SK-N-SH (cell line): ENCODE data around the gene MAP3K5. TPM values are rescaled to one million over a fixed set of nuclear protein-coding genes. Genes with fewer than 3 reads are reported as not detected.

Experiments used
- CTCF ChIA-PET: fragments of 300-600, 350-600 bp; formaldehyde crosslinking; extraction: SDS; loops from one replicate; lab custom pipeline; 2021; lab: Yijun Ruan, JAX
- POLR2A ChIA-PET: fragments of 350-600 bp; sonication (Branson Sonifier 250); formaldehyde crosslinking; extraction: SDS; loops from one replicate; lab custom pipeline; 2020; ENCODE audit warnings: antibody characterized with exemption, inconsistent platforms; lab: Yijun Ruan, JAX
- DNase-seq: peaks from one replicate; pipeline ENCODE4 v3.0.0; 2012
- H2AFZ ChIP-seq: fragments of 200-600 bp; sonication (generic); 2 replicates; pipeline ENCODE4 v1.8.1; 2016; ENCODE audit warnings: antibody characterized with exemption, mild to moderate bottlenecking, low read depth
- H3F3A ChIP-seq: fragments of 200-600 bp; sonication (generic); replicated peaks from 2 replicates; pipeline ENCODE3; 2016; ENCODE audit warnings: antibody characterized with exemption, mild to moderate bottlenecking; ENCODE audit not compliant: insufficient read depth
- H3K27ac ChIP-seq, 2 experiments: fragments of 200-500 bp in 1 of 2; fragments of 200-600 bp in 1 of 2; sonication (Bioruptor generic) in 1 of 2; sonication (generic), shearing (Covaris generic) in 1 of 2; 2 replicates each; pipeline versions ENCODE4 v1.5.1 to v1.6.1; 2014 to 2016; ENCODE audit warnings: low read depth in 2 of 2, inconsistent platforms in 1 of 2, low read length in 1 of 2, mild to moderate bottlenecking in 1 of 2, mixed read lengths in 1 of 2
- H3K27me3 ChIP-seq: fragments of 200-600 bp; sonication (generic), shearing (Covaris generic); 2 replicates; pipeline ENCODE4 v1.6.1; 2016; ENCODE audit warnings: mixed run types; ENCODE audit not compliant: insufficient read depth
- H3K36me3 ChIP-seq, 2 experiments: fragments of 200-500 bp in 1 of 2; fragments of 200-600 bp in 1 of 2; sonication (Bioruptor generic) in 1 of 2; sonication (generic) in 1 of 2; replicated peaks in 1 of 2; 2 replicates each; pipeline versions ENCODE3 to v1.5.1; 2014 to 2016; ENCODE audit warnings: low read length in 1 of 2, mild to moderate bottlenecking in 1 of 2; ENCODE audit not compliant: insufficient read depth in 2 of 2, control insufficient read depth in 1 of 2
- H3K4me1 ChIP-seq, 2 experiments: fragments of 200-500 bp in 1 of 2; fragments of 200-600 bp in 1 of 2; sonication (Bioruptor generic) in 1 of 2; sonication (generic), shearing (Covaris generic) in 1 of 2; 2 replicates each; pipeline versions ENCODE4 v1.5.1 to v1.6.1; 2014 to 2016; ENCODE audit warnings: low read depth in 1 of 2, low read length in 1 of 2, mixed run types in 1 of 2; ENCODE audit not compliant: insufficient read depth in 2 of 2, control insufficient read depth in 1 of 2
- H3K4me2 ChIP-seq: fragments of 200-600 bp; sonication (generic), shearing (Covaris generic); 2 replicates; pipeline ENCODE4 v1.6.1; 2017; ENCODE audit warnings: mixed run types
- H3K4me3 ChIP-seq, 2 experiments: fragments of 200-500 bp in 1 of 2; fragments of 200-600 bp in 1 of 2; sonication (Bioruptor generic) in 1 of 2; sonication (generic), shearing (Covaris generic) in 1 of 2; 2 replicates each; pipeline versions ENCODE4 v1.5.1 to v1.8.1; 2014 to 2016; ENCODE audit warnings: low read depth in 2 of 2, inconsistent platforms in 1 of 2, low read length in 1 of 2, mild to moderate bottlenecking in 1 of 2, mixed read lengths in 1 of 2, moderate library complexity in 1 of 2
- H3K79me2 ChIP-seq: fragments of 200-600 bp; sonication (generic); 2 replicates; pipeline ENCODE4 v1.8.1; 2017; ENCODE audit warnings: mild to moderate bottlenecking; ENCODE audit not compliant: insufficient read depth
- H3K9ac ChIP-seq: fragments of 200-600 bp; sonication (generic); 2 replicates; pipeline ENCODE4 v1.6.1; 2017; ENCODE audit warnings: mixed run types
- H3K9me2 ChIP-seq: fragments of 200-600 bp; sonication (generic); 2 replicates; pipeline ENCODE4 v1.6.1; 2017; ENCODE audit warnings: mixed run types
- H3K9me3 ChIP-seq: fragments of 200-600 bp; sonication (generic); 2 replicates; pipeline ENCODE4 v1.6.1; 2017; ENCODE audit warnings: mixed run types, mild to moderate bottlenecking, moderate library complexity
- H4K20me1 ChIP-seq: fragments of 200-600 bp; sonication (generic); 2 replicates; pipeline ENCODE4 v1.6.1; 2017; ENCODE audit warnings: mild to moderate bottlenecking, mixed run types; ENCODE audit not compliant: insufficient read depth
- CHD2 ChIP-seq: fragments of 150-350 bp; IDR thresholded peaks from 2 replicates; pipeline ENCODE4 v1.6.1; 2018; ENCODE audit warnings: low read length; ENCODE audit not compliant: partially characterized antibody
- ELF1 ChIP-seq: IDR thresholded peaks from 2 replicates; pipeline ENCODE4 v1.4.0; 2012
- EZH2phosphoT487 ChIP-seq: fragments of 200-600 bp; sonication (generic); IDR thresholded peaks from 2 replicates; pipeline ENCODE4 v1.6.1; 2017; ENCODE audit warnings: low read depth, mixed run types, mild to moderate bottlenecking, antibody characterized with exemption, moderate library complexity, borderline replicate concordance
- FOXJ3 ChIP-seq: sonication (generic); formaldehyde crosslinking; IDR thresholded peaks from 2 replicates; pipeline ENCODE4 v1.5.1; 2020; ENCODE audit warnings: mild to moderate bottlenecking, missing genetic modification reagents
- FOXM1 ChIP-seq: IDR thresholded peaks from 2 replicates; pipeline ENCODE4 v1.4.0; 2012; ENCODE audit warnings: low read depth, mild to moderate bottlenecking
- GABPA ChIP-seq: IDR thresholded peaks from 2 replicates; pipeline ENCODE4 v1.4.0; 2012; ENCODE audit warnings: low read depth, mild to moderate bottlenecking
- GATA2 ChIP-seq: sonication (generic); formaldehyde crosslinking; IDR thresholded peaks from 2 replicates; pipeline ENCODE4 v1.5.0; 2020; ENCODE audit warnings: mild to moderate bottlenecking, missing genetic modification reagents
- JUND ChIP-seq: IDR thresholded peaks from 2 replicates; pipeline ENCODE4 v1.4.0; 2012
- MEF2A ChIP-seq: IDR thresholded peaks from 2 replicates; pipeline ENCODE4 v1.4.0; 2012; ENCODE audit warnings: low read depth, borderline replicate concordance
- MXI1 ChIP-seq: IDR thresholded peaks from 2 replicates; pipeline ENCODE4 v1.6.1; 2012; ENCODE audit warnings: mild to moderate bottlenecking, low read depth, low read length, improper control_type of control experiment
- NFIC ChIP-seq: IDR thresholded peaks from 2 replicates; pipeline ENCODE4 v1.4.0; 2012; ENCODE audit warnings: borderline replicate concordance
- NRF1 ChIP-seq: IDR thresholded peaks from 2 replicates; pipeline ENCODE4 v1.6.1; 2012; ENCODE audit warnings: low read depth, mild to moderate bottlenecking, low read length
- RFX5 ChIP-seq: IDR thresholded peaks from 2 replicates; pipeline ENCODE4 v1.6.1; 2012; ENCODE audit warnings: mild to moderate bottlenecking, improper control_type of control experiment, low read length
- SMC3 ChIP-seq: IDR thresholded peaks from 2 replicates; pipeline ENCODE4 v1.6.1; 2012; ENCODE audit warnings: low read depth, low read length, improper control_type of control experiment
- TEAD4 ChIP-seq: IDR thresholded peaks from 2 replicates; pipeline ENCODE4 v1.4.0; 2012; ENCODE audit warnings: mild to moderate bottlenecking, borderline replicate concordance; ENCODE audit not compliant: insufficient read depth
- WGBS: methylation state at CpG from one replicate; pipeline ENCODE4 v1.1.6; 2017; ENCODE audit warnings: low lambda C conversion rate; 5-methylcytosine and 5-hydroxymethylcytosine counted together
- polyA plus RNA-seq, 3 experiments: library from polyadenylated mRNA; depleted of rRNA; stranded (reverse); fragments of >200 nt; gene quantifications; 2 replicates each; pipeline ENCODE4 v1.2.3, GENCODE V29; 2012
- TF ChIP-seq, protein P1 (sequence below): IDR thresholded peaks from 2 replicates; pipeline ENCODE4; 2012
- TF ChIP-seq, protein P2 (sequence below): IDR thresholded peaks from 2 replicates; pipeline ENCODE4 v1.6.1; 2012; ENCODE audit warnings: mild to moderate bottlenecking, low read depth, low read length, moderate library complexity
- TF ChIP-seq, protein P3 (sequence below): IDR thresholded peaks from 2 replicates; pipeline ENCODE4 v1.4.0; 2012; ENCODE audit warnings: low read depth, borderline replicate concordance
- TF ChIP-seq, protein P4 (sequence below): fragments of 150-350 bp; IDR thresholded peaks from 2 replicates; pipeline ENCODE4 v1.6.1; 2017; ENCODE audit warnings: antibody characterized with exemption, low read length, low read depth, borderline replicate concordance

The MAP3K5 gene
- polyA plus RNA-seq, 1 of the 3 experiments (the other 2 are of a cell fraction) = 1.4 TPM

DNA sequence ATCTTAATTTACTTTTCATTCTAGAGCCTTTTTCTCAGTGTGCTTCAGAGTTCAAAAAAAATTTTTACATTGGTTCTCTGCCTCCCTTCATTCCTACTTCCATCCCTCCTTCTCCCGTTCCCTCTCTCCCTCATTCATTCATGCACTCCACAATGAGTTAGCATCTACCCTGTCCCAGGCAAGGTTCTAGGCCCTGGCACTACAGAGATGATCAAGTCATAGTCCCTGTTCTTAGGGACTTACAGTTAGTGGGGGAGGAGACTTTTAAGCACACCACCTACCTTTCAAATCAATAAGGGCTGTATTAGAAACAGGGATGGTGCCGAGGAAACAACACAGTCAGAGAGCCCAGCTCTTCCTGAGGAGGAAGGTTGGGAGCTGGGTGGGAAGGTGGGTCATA, 40.3 kb downstream of the MAP3K5 start:
- CTCF ChIA-PET = interaction anchor here (0.6 to 1.1 kb wide), 2 partner anchors 20 to 108 kb away, joined by 3 read pairs; no protein-coding TSS in a partner anchor
- Histone ChIP-seq H3F3A (no peaks in the 10 kb centered on the region), H3K9me2 (no peaks in the 10 kb centered on the region), H3K9me3 (no peaks in the 10 kb centered on the region), H3K9ac (no peak overlapping the region), H3K4me1 (no peaks in the 10 kb centered on the region; a peak in 2 of 4 replicates), H4K20me1 (no peaks in the 10 kb centered on the region), H3K4me2 (no peak overlapping the region), H2AFZ (no peak overlapping the region), H3K79me2 (peaks cover 9% of the 10 kb centered on the region; the same call in 1 of the 2 replicates), H3K27ac (no peak overlapping the region), H3K36me3 (no peaks in the 10 kb centered on the region), H3K4me3 (no peak overlapping the region), H3K27me3 (no peaks in the 10 kb centered on the region)
- TF ChIP-seq, protein P1, sequence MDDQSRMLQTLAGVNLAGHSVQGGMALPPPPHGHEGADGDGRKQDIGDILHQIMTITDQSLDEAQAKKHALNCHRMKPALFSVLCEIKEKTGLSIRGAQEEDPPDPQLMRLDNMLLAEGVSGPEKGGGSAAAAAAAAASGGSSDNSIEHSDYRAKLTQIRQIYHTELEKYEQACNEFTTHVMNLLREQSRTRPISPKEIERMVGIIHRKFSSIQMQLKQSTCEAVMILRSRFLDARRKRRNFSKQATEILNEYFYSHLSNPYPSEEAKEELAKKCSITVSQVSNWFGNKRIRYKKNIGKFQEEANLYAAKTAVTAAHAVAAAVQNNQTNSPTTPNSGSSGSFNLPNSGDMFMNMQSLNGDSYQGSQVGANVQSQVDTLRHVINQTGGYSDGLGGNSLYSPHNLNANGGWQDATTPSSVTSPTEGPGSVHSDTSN = no peak
- TF ChIP-seq CHD2 (no peak), NRF1 (no peak), FOXJ3 (CRISPR knock-in tag) (no peak)
- TF ChIP-seq, protein P2, sequence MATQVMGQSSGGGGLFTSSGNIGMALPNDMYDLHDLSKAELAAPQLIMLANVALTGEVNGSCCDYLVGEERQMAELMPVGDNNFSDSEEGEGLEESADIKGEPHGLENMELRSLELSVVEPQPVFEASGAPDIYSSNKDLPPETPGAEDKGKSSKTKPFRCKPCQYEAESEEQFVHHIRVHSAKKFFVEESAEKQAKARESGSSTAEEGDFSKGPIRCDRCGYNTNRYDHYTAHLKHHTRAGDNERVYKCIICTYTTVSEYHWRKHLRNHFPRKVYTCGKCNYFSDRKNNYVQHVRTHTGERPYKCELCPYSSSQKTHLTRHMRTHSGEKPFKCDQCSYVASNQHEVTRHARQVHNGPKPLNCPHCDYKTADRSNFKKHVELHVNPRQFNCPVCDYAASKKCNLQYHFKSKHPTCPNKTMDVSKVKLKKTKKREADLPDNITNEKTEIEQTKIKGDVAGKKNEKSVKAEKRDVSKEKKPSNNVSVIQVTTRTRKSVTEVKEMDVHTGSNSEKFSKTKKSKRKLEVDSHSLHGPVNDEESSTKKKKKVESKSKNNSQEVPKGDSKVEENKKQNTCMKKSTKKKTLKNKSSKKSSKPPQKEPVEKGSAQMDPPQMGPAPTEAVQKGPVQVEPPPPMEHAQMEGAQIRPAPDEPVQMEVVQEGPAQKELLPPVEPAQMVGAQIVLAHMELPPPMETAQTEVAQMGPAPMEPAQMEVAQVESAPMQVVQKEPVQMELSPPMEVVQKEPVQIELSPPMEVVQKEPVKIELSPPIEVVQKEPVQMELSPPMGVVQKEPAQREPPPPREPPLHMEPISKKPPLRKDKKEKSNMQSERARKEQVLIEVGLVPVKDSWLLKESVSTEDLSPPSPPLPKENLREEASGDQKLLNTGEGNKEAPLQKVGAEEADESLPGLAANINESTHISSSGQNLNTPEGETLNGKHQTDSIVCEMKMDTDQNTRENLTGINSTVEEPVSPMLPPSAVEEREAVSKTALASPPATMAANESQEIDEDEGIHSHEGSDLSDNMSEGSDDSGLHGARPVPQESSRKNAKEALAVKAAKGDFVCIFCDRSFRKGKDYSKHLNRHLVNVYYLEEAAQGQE = no peak
- WGBS = 98% methylated on average over 2 of the region's 2 CpGs
- no peak for DNase-seq
- POLR2A ChIA-PET = no interaction called here

DNA sequence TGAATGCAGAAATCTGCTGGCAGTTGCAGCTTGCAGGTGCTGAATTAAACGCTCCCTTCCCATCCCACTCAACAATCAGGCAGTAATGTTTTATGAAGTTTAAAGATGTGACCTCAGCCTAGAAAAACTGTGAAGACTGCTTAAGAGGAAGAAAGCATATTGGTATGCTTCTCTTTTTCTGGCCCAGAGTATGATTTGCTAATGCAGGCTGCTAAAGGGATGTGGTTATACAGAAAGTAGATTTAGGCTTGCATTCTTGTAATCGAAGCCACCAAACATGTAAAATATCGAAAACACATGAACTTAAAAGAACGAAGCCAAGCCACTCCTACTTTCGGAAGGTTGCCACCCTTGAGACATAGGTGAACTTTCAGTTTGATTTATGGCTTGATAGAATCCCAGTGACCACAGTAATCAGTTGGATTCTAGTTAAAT, 40.7 kb downstream of the MAP3K5 start:
- peaks cover 9% of the 10 kb centered on the region; the same call in 1 of the 2 replicates for H3K79me2 ChIP-seq
- POLR2A ChIA-PET = no interaction called here
- TF ChIP-seq TEAD4 = no peak
- no peak for TF ChIP-seq FOXJ3 (CRISPR knock-in tag)
- no peak for TF ChIP-seq EZH2phosphoT487
- no peak for TF ChIP-seq FOXM1
- no peak for TF ChIP-seq SMC3
- TF ChIP-seq, protein P3, sequence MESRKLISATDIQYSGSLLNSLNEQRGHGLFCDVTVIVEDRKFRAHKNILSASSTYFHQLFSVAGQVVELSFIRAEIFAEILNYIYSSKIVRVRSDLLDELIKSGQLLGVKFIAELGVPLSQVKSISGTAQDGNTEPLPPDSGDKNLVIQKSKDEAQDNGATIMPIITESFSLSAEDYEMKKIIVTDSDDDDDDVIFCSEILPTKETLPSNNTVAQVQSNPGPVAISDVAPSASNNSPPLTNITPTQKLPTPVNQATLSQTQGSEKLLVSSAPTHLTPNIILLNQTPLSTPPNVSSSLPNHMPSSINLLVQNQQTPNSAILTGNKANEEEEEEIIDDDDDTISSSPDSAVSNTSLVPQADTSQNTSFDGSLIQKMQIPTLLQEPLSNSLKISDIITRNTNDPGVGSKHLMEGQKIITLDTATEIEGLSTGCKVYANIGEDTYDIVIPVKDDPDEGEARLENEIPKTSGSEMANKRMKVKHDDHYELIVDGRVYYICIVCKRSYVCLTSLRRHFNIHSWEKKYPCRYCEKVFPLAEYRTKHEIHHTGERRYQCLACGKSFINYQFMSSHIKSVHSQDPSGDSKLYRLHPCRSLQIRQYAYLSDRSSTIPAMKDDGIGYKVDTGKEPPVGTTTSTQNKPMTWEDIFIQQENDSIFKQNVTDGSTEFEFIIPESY = no peak
- TF ChIP-seq MXI1 = no peak
- TF ChIP-seq RFX5 = no peak
- TF ChIP-seq ELF1 = no peak
- no peak for TF ChIP-seq MEF2A
- TF ChIP-seq, protein P4, sequence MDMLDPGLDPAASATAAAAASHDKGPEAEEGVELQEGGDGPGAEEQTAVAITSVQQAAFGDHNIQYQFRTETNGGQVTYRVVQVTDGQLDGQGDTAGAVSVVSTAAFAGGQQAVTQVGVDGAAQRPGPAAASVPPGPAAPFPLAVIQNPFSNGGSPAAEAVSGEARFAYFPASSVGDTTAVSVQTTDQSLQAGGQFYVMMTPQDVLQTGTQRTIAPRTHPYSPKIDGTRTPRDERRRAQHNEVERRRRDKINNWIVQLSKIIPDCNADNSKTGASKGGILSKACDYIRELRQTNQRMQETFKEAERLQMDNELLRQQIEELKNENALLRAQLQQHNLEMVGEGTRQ = no peak
- TF ChIP-seq NFIC = no peak
- TF ChIP-seq GATA2 (CRISPR knock-in tag) = no peak
- TF ChIP-seq CHD2 = no peak
- TF ChIP-seq JUND = no peak
- TF ChIP-seq GABPA = no peak

More for the DNA sequence above, 40.7 kb downstream of the MAP3K5 start:
- DNase-seq = no peak
- H3K4me3 ChIP-seq = no peak overlapping the region
- H3K4me1 ChIP-seq = no peaks in the 10 kb centered on the region; a peak in 2 of 4 replicates
- no peak overlapping the region for H3K9ac ChIP-seq
- no peaks in the 10 kb centered on the region for H3K36me3 ChIP-seq
- no peaks in the 10 kb centered on the region for H3K27me3 ChIP-seq
- no peaks in the 10 kb centered on the region for H4K20me1 ChIP-seq
- H2AFZ ChIP-seq = no peak overlapping the region
- no peak overlapping the region for H3K27ac ChIP-seq
- H3K9me2 ChIP-seq = no peaks in the 10 kb centered on the region
- 93% methylated on average over 5 of the region's 5 CpGs for WGBS
- CTCF ChIA-PET = no interaction called here
- H3K9me3 ChIP-seq = no peaks in the 10 kb centered on the region
- no peak overlapping the region for H3K4me2 ChIP-seq
- no peaks in the 10 kb centered on the region for H3F3A ChIP-seq
